Adrenal gland (tissue), 5 donors: ENCODE measurements around the gene HOPX.

Source experiments
- CTCF ChIP-seq, 6 experiments: fragments of 450-650 bp in 4 of 6; fragments of 200-600 bp in 2 of 6; sonication (generic) in 1 of 6; IDR thresholded peaks; 1 replicate in 5 of 6; 2 replicates in 1 of 6; pipeline versions ENCODE4 v1.5.1 to v1.8.0; 2016 to 2021; ENCODE audit warnings: antibody characterized with exemption in 6 of 6, mild to moderate bottlenecking in 2 of 6, moderate library complexity in 1 of 6
- POLR2A ChIP-seq, 2 donors: fragments of 450-650 bp; IDR thresholded peaks; one replicate each; pipeline ENCODE4 v1.6.1; 2017; ENCODE audit warnings: antibody characterized with exemption in 2 of 2, mild to moderate bottlenecking in 2 of 2, moderate library complexity in 1 of 2
- donor health status: DM: no; HTN: no; CAD: no.

- TF ChIP-seq CTCF (IDR thresholded peaks at IDR 0.05) (no peak), POLR2A (IDR thresholded peaks at IDR 0.05) (no peak)
Measured at GRCh38 chr4:56705334-56705733, 24.2 kb upstream of the HOPX start.
